ENCODE measurements around the gene MICAL3.

DNA sequence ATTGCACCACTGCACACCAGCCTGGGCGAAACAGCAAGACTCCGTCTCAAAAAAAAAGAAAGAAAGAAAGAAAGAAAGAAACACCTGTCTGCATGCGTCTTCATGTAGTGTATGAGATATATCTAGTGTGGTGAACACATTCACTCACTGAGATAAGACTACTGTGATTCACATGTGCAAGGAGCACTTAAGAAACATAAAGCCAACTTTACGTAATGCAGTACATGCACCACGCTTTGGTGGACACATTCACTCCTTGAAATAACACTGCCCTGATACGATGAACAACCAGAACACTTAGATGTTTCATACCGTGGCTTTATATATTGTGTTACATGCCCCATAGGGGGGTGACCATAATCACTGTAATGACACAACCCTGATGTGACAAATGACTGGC is 96.0 kb downstream of the MICAL3 start:
- TF ChIP-seq EZH2 (IDR thresholded peaks at IDR 0.05; ENCODE audit: insufficient read depth, poor library complexity, severe bottlenecking): no peak
- no peak for TF ChIP-seq EZH2phosphoT487 (IDR thresholded peaks at IDR 0.05; ENCODE audit: insufficient read depth, low read depth)

Measured in GM23248 (cell line).